H4 (cell line): ENCODE measurements around the gene SPATS2L. TPM values are rescaled to one million over a fixed set of nuclear protein-coding genes. Genes with fewer than 3 reads are reported as not detected.

Source experiments
- DNase-seq: peaks from one replicate; pipeline ENCODE4 v3.0.0-alpha.2; 2015; ENCODE audit warnings: low spot score
- total RNA-seq: library from RNA; depleted of rRNA; stranded (reverse); fragments of >200 nt; shearing (Covaris generic); gene quantifications from 2 replicates; pipeline ENCODE4 v1.2.3, GENCODE V29; 2014

SPATS2L gene
- total RNA-seq, 1 experiment from 2014 or later: 68.1 TPM

- no peak for DNase-seq
Observed at GRCh38 chr2:200296118-200296517, 10.4 kb upstream of the SPATS2L start.

- DNase-seq: no peak
Observed at GRCh38 chr2:200297100-200297499, 9.4 kb upstream of the SPATS2L start.

- DNase-seq: no peak
Observed at GRCh38 chr2:200297989-200298388, 8.5 kb upstream of the SPATS2L start.

- DNase-seq: no peak
Observed at GRCh38 chr2:200298816-200299215, 7.7 kb upstream of the SPATS2L start.

GRCh38 chr2:200300065-200300464, 6.4 kb upstream of the SPATS2L start:
- no peak for DNase-seq

GRCh38 chr2:200300638-200301314, 5.7 kb upstream of the SPATS2L start:
- peak; percentile 59 for DNase-seq

GRCh38 chr2:200301953-200302858, 4.3 kb upstream of the SPATS2L start:
- no peak for DNase-seq

- peak; percentile 61 for DNase-seq
Observed at GRCh38 chr2:200302940-200303727, 3.4 kb upstream of the SPATS2L start.

- peak; percentile 31 for DNase-seq
Observed at GRCh38 chr2:200305797-200306195, 697 bp upstream of the SPATS2L start.

- no peak for DNase-seq
Observed at GRCh38 chr2:200306931-200307723, 634 bp downstream of the SPATS2L start.

- DNase-seq: no peak
Observed at GRCh38 chr2:200307724-200308545, 1.4 kb downstream of the SPATS2L start.

GRCh38 chr2:200308546-200309295, 2.2 kb downstream of the SPATS2L start:
- peak; percentile 18 for DNase-seq

- no peak for DNase-seq
Observed at GRCh38 chr2:200309296-200310049, 3.0 kb downstream of the SPATS2L start.

GRCh38 chr2:200310545-200310971, 4.1 kb downstream of the SPATS2L start:
- no peak for DNase-seq

- DNase-seq: no peak
Observed at GRCh38 chr2:200311139-200311538, 4.6 kb downstream of the SPATS2L start.

- DNase-seq: no peak
Observed at GRCh38 chr2:200314976-200315567, 8.6 kb downstream of the SPATS2L start.

GRCh38 chr2:200317975-200318374, 11.5 kb downstream of the SPATS2L start:
- no peak for DNase-seq

- no peak for DNase-seq
Observed at GRCh38 chr2:200318940-200319435, 12.5 kb downstream of the SPATS2L start.
